Lower lobe of right lung (tissue), 2 donors: ENCODE measurements around the gene APBB2. TPM values are rescaled to one million over a fixed set of nuclear protein-coding genes. Genes with fewer than 3 reads are reported as not detected.
A peak's percentile ranks its signal among the peaks of the same experiment; 100 is the strongest.

Experiments
- ATAC-seq, 2 donors: fragments of 200-7000 bp; cut with Tn5 transposase; one replicate each; pipeline ENCODE4 v1.9.1; 2020 to 2022; ENCODE audit warnings: mild to moderate bottlenecking in 2 of 2, moderate library complexity in 2 of 2
- DNase-seq: peaks from one replicate; pipeline ENCODE4 v3.0.0-alpha.2; 2020
- H3K27ac ChIP-seq: fragments of 200-600 bp; one replicate; pipeline ENCODE4 v1.8.0; 2022
- H3K27me3 ChIP-seq: fragments of 200-600 bp; one replicate; pipeline ENCODE4 v1.8.0; 2022; ENCODE audit warnings: low read depth
- H3K36me3 ChIP-seq: fragments of 200-600 bp; one replicate; pipeline ENCODE4 v1.8.0; 2022; ENCODE audit warnings: mild to moderate bottlenecking
- H3K4me1 ChIP-seq: fragments of 200-600 bp; one replicate; pipeline ENCODE4 v1.8.0; 2022
- H3K4me3 ChIP-seq: fragments of 200-600 bp; one replicate; pipeline ENCODE4 v1.8.0; 2022; ENCODE audit warnings: mild to moderate bottlenecking
- H3K9me3 ChIP-seq: fragments of 200-600 bp; one replicate; pipeline ENCODE4 v1.8.0; 2022
- intact Hi-C: fragments of 100-400 bp; cut with DNase I; formaldehyde crosslinking; loops from one replicate; pipeline ENCODE4 v1.11.0; 2022
- total RNA-seq: library from RNA; stranded (reverse); fragmentation: NEBNext Ultra II Directional; extraction: Animal tissue kit (Norgen Biotek cat#: 25700); gene quantifications from one replicate; pipeline ENCODE4 v1.2.1, GENCODE V29; 2021
- TF ChIP-seq, protein P1 (sequence below): fragments of 200-600 bp; IDR thresholded peaks from one replicate; pipeline ENCODE4 v1.8.0; 2022; ENCODE audit warnings: antibody characterized with exemption, mild to moderate bottlenecking
- donor health status: DM: no; HTN: yes; CAD: no; lungs with severe emphysema.

APBB2 gene
- total RNA-seq, 1 donor from 2014 or later = 59.3 TPM

DNA sequence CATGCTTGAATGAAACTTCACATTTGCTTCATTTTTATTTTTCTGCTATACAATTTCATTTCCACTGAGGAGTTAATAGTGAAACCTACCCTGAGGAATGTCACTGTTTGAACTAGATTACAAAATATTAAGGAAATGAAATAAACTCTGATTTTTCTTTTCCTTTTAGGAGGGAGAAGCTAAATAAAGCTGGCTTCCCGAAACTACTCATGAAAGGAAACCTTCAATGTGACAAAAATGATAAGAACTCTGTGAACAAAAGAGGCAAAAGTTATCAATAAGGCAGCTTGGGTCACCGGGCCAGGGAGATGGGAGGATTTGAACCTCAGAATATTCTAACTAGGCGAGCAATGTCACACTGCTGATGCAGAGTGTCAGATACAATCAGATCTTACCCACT lies 185.2 kb downstream of the APBB2 start:
- H3K27me3 ChIP-seq = no peaks in the 10 kb centered on the region
- H3K36me3 ChIP-seq = no peaks in the 10 kb centered on the region
- peaks cover 26% of the 10 kb centered on the region for H3K9me3 ChIP-seq
- TF ChIP-seq, protein P1, sequence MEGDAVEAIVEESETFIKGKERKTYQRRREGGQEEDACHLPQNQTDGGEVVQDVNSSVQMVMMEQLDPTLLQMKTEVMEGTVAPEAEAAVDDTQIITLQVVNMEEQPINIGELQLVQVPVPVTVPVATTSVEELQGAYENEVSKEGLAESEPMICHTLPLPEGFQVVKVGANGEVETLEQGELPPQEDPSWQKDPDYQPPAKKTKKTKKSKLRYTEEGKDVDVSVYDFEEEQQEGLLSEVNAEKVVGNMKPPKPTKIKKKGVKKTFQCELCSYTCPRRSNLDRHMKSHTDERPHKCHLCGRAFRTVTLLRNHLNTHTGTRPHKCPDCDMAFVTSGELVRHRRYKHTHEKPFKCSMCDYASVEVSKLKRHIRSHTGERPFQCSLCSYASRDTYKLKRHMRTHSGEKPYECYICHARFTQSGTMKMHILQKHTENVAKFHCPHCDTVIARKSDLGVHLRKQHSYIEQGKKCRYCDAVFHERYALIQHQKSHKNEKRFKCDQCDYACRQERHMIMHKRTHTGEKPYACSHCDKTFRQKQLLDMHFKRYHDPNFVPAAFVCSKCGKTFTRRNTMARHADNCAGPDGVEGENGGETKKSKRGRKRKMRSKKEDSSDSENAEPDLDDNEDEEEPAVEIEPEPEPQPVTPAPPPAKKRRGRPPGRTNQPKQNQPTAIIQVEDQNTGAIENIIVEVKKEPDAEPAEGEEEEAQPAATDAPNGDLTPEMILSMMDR = no peak
- intact Hi-C loops = no loop called here
- no peak overlapping the region for H3K4me3 ChIP-seq
- DNase-seq (no peak), ATAC-seq (peak in 1 of 2 donors; percentile 41)
- H3K4me1 ChIP-seq = peaks cover 20% of the 10 kb centered on the region
- H3K27ac ChIP-seq = peak overlapping the region; percentile 33

GRCh38 chr4:41028392-41029076 lies 185.8 kb downstream of the APBB2 start:
- ATAC-seq (no peak), DNase-seq (no peak)
- Histone ChIP-seq H3K36me3 (no peaks in the 10 kb centered on the region), H3K4me1 (peaks cover 20% of the 10 kb centered on the region), H3K27me3 (no peaks in the 10 kb centered on the region), H3K9me3 (peaks cover 32% of the 10 kb centered on the region), H3K27ac (peak overlapping the region; percentile 33), H3K4me3 (no peak overlapping the region)
- intact Hi-C loops = no loop called here
- TF ChIP-seq, protein P1 = no peak

- intact Hi-C loops = no loop called here
Observed at GRCh38 chr4:41026971-41027370, 187.4 kb downstream of the APBB2 start.

GRCh38 chr4:41025824-41026223 lies 188.5 kb downstream of the APBB2 start:
- intact Hi-C loops = no loop called here
- TF ChIP-seq, protein P1 = no peak

More at GRCh38 chr4:41026971-41027370, 187.4 kb downstream of the APBB2 start:
- no peak overlapping the region for H3K27ac ChIP-seq
- H3K4me3 ChIP-seq = no peak overlapping the region
- DNase-seq (no peak), ATAC-seq (no peak)
- H3K4me1 ChIP-seq = peaks cover 25% of the 10 kb centered on the region
- no peaks in the 10 kb centered on the region for H3K36me3 ChIP-seq
- TF ChIP-seq, protein P1 = no peak
- no peaks in the 10 kb centered on the region for H3K27me3 ChIP-seq
- peaks cover 34% of the 10 kb centered on the region for H3K9me3 ChIP-seq

GRCh38 chr4:41024556-41025491 lies 189.5 kb downstream of the APBB2 start:
- peaks cover 35% of the 10 kb centered on the region for H3K4me1 ChIP-seq
- H3K27me3 ChIP-seq = no peaks in the 10 kb centered on the region
- TF ChIP-seq, protein P1 = no peak
- intact Hi-C loops = no loop called here
- H3K4me3 ChIP-seq = no peak overlapping the region
- no peak overlapping the region for H3K27ac ChIP-seq
- H3K36me3 ChIP-seq = no peaks in the 10 kb centered on the region
- ATAC-seq (no peak), DNase-seq (no peak)
- peaks cover 34% of the 10 kb centered on the region for H3K9me3 ChIP-seq

More at GRCh38 chr4:41025824-41026223, 188.5 kb downstream of the APBB2 start:
- Histone ChIP-seq H3K36me3 (no peaks in the 10 kb centered on the region), H3K4me1 (peaks cover 28% of the 10 kb centered on the region), H3K9me3 (peaks cover 34% of the 10 kb centered on the region), H3K27me3 (no peaks in the 10 kb centered on the region), H3K27ac (no peak overlapping the region), H3K4me3 (no peak overlapping the region)
- ATAC-seq = no peak
- DNase-seq = no peak
